ENCODE measurements around the gene FAM53B.

The FAM53B gene

GRCh38 chr10:124575107-124576035 lies 168.8 kb downstream of the FAM53B start:
- Histone ChIP-seq H3K36me3 (no peaks in the 10 kb centered on the region), H3K27me3 (ENCODE audit: insufficient read depth, low read depth, severe bottlenecking) (no peaks in the 10 kb centered on the region), H3K9me3 (ENCODE audit: severe bottlenecking) (no peaks in the 10 kb centered on the region), H3K27ac (no peak overlapping the region), H3K4me3 (ENCODE audit: low read depth, low read length) (no peak overlapping the region)
- DNase-seq: no peak
- no peak for TF ChIP-seq CTCF (IDR thresholded peaks at IDR 0.05; ENCODE audit: low read depth, low read length)

- Histone ChIP-seq H3K27ac (no peak overlapping the region), H3K36me3 (no peaks in the 10 kb centered on the region), H3K27me3 (ENCODE audit: insufficient read depth, low read depth, severe bottlenecking) (no peaks in the 10 kb centered on the region), H3K9me3 (ENCODE audit: severe bottlenecking) (no peaks in the 10 kb centered on the region), H3K4me3 (ENCODE audit: low read depth, low read length) (no peak overlapping the region)
- no peak for TF ChIP-seq CTCF (IDR thresholded peaks at IDR 0.05; ENCODE audit: low read depth, low read length)
- no peak for DNase-seq
Measured at GRCh38 chr10:124574456-124575070, 169.6 kb downstream of the FAM53B start.

- H3K27ac ChIP-seq: no peak overlapping the region
- H3K9me3 ChIP-seq (ENCODE audit: severe bottlenecking): no peaks in the 10 kb centered on the region
- no peak overlapping the region for H3K4me3 ChIP-seq (ENCODE audit: low read depth, low read length)
- TF ChIP-seq CTCF (IDR thresholded peaks at IDR 0.05; ENCODE audit: low read depth, low read length): no peak
- DNase-seq: peak; percentile 4
- no peaks in the 10 kb centered on the region for H3K36me3 ChIP-seq
- no peaks in the 10 kb centered on the region for H3K27me3 ChIP-seq (ENCODE audit: insufficient read depth, low read depth, severe bottlenecking)
Measured at GRCh38 chr10:124573726-124574455, 170.3 kb downstream of the FAM53B start.

GRCh38 chr10:124572751-124573150 lies 171.4 kb downstream of the FAM53B start:
- DNase-seq: no peak
- no peak for TF ChIP-seq CTCF (IDR thresholded peaks at IDR 0.05; ENCODE audit: low read depth, low read length)
- no peaks in the 10 kb centered on the region for H3K27me3 ChIP-seq (ENCODE audit: insufficient read depth, low read depth, severe bottlenecking)
- no peaks in the 10 kb centered on the region for H3K36me3 ChIP-seq
- H3K4me3 ChIP-seq (ENCODE audit: low read depth, low read length): no peak overlapping the region
- H3K27ac ChIP-seq: no peak overlapping the region
- H3K9me3 ChIP-seq (ENCODE audit: severe bottlenecking): no peaks in the 10 kb centered on the region

- TF ChIP-seq CTCF (IDR thresholded peaks at IDR 0.05; ENCODE audit: low read depth, low read length): no peak
- no peak for DNase-seq
Measured at GRCh38 chr10:124570646-124571045, 173.5 kb downstream of the FAM53B start.

More at GRCh38 chr10:124570646-124571045, 173.5 kb downstream of the FAM53B start:
- H3K27ac ChIP-seq: no peak overlapping the region
- H3K4me3 ChIP-seq (ENCODE audit: low read depth, low read length): no peak overlapping the region
- H3K9me3 ChIP-seq (ENCODE audit: severe bottlenecking): no peaks in the 10 kb centered on the region
- H3K27me3 ChIP-seq (ENCODE audit: insufficient read depth, low read depth, severe bottlenecking): no peaks in the 10 kb centered on the region
- H3K36me3 ChIP-seq: no peaks in the 10 kb centered on the region

Measured in WERI-Rb-1 (cell line).